Kidney tubule cell (primary cell): ENCODE results near the gene SPRR2D.
"Not testable (repeated sequence)": the region's sequence is repeated elsewhere in the genome, so short reads cannot be mapped to it uniquely, and the experiment has no call there.

Experiments
- DNase-seq: peaks from one replicate; pipeline ENCODE4 v3.0.0-alpha.2; 2018; ENCODE audit warnings: low spot score

The SPRR2D gene

GRCh38 chr1:153011235-153011758 is 29.6 kb downstream of the SPRR2D start:
- not testable (repeated sequence) for DNase-seq

GRCh38 chr1:153001382-153001781 is 39.5 kb downstream of the SPRR2D start, which contains the start of gene SPRR3:
SPRR3 (plus strand) TSS chr1:153001749; CDS start chr1:153003021, 1,272 bp downstream.
- DNase-seq: peak; percentile 1

GRCh38 chr1:153000294-153000693 is 40.6 kb downstream of the SPRR2D start:
- peak; percentile 1 for DNase-seq

- no peak for DNase-seq
These were observed 41.1 kb downstream of the SPRR2D start for GRCh38 chr1:152999818-153000217.

GRCh38 chr1:152998476-152998875 is 42.4 kb downstream of the SPRR2D start:
- DNase-seq: no peak

GRCh38 chr1:152997901-152998300 is 43.0 kb downstream of the SPRR2D start:
- no peak for DNase-seq

- DNase-seq: no peak
These were observed 44.1 kb downstream of the SPRR2D start for GRCh38 chr1:152996633-152997400.

GRCh38 chr1:152995842-152996241 is 45.1 kb downstream of the SPRR2D start:
- no peak for DNase-seq

- DNase-seq: no peak
These were observed 47.7 kb downstream of the SPRR2D start for GRCh38 chr1:152993186-152993585.
